SK-N-SH (cell line): ENCODE results near the gene FYCO1. TPM values are rescaled to one million over a fixed set of nuclear protein-coding genes. Genes with fewer than 3 reads are reported as not detected.

Source experiments
- CTCF ChIA-PET: fragments of 300-600, 350-600 bp; formaldehyde crosslinking; extraction: SDS; loops from one replicate; lab custom pipeline; 2021; lab: Yijun Ruan, JAX
- POLR2A ChIA-PET: fragments of 350-600 bp; sonication (Branson Sonifier 250); formaldehyde crosslinking; extraction: SDS; loops from one replicate; lab custom pipeline; 2020; ENCODE audit warnings: antibody characterized with exemption, inconsistent platforms; lab: Yijun Ruan, JAX
- DNase-seq: peaks from one replicate; pipeline ENCODE4 v3.0.0; 2012
- H2AFZ ChIP-seq: fragments of 200-600 bp; sonication (generic); 2 replicates; pipeline ENCODE4 v1.8.1; 2016; ENCODE audit warnings: antibody characterized with exemption, mild to moderate bottlenecking, low read depth
- H3F3A ChIP-seq: fragments of 200-600 bp; sonication (generic); replicated peaks from 2 replicates; pipeline ENCODE3; 2016; ENCODE audit warnings: antibody characterized with exemption, mild to moderate bottlenecking; ENCODE audit not compliant: insufficient read depth
- H3K27ac ChIP-seq, 2 experiments: fragments of 200-500 bp in 1 of 2; fragments of 200-600 bp in 1 of 2; sonication (Bioruptor generic) in 1 of 2; sonication (generic), shearing (Covaris generic) in 1 of 2; 2 replicates each; pipeline versions ENCODE4 v1.5.1 to v1.6.1; 2014 to 2016; ENCODE audit warnings: low read depth in 2 of 2, inconsistent platforms in 1 of 2, low read length in 1 of 2, mild to moderate bottlenecking in 1 of 2, mixed read lengths in 1 of 2
- H3K27me3 ChIP-seq: fragments of 200-600 bp; sonication (generic), shearing (Covaris generic); 2 replicates; pipeline ENCODE4 v1.6.1; 2016; ENCODE audit warnings: mixed run types; ENCODE audit not compliant: insufficient read depth
- H3K36me3 ChIP-seq, 2 experiments: fragments of 200-500 bp in 1 of 2; fragments of 200-600 bp in 1 of 2; sonication (Bioruptor generic) in 1 of 2; sonication (generic) in 1 of 2; replicated peaks in 1 of 2; 2 replicates each; pipeline versions ENCODE3 to v1.5.1; 2014 to 2016; ENCODE audit warnings: low read length in 1 of 2, mild to moderate bottlenecking in 1 of 2; ENCODE audit not compliant: insufficient read depth in 2 of 2, control insufficient read depth in 1 of 2
- H3K4me1 ChIP-seq, 2 experiments: fragments of 200-500 bp in 1 of 2; fragments of 200-600 bp in 1 of 2; sonication (Bioruptor generic) in 1 of 2; sonication (generic), shearing (Covaris generic) in 1 of 2; 2 replicates each; pipeline versions ENCODE4 v1.5.1 to v1.6.1; 2014 to 2016; ENCODE audit warnings: low read depth in 1 of 2, low read length in 1 of 2, mixed run types in 1 of 2; ENCODE audit not compliant: insufficient read depth in 2 of 2, control insufficient read depth in 1 of 2
- H3K4me2 ChIP-seq: fragments of 200-600 bp; sonication (generic), shearing (Covaris generic); 2 replicates; pipeline ENCODE4 v1.6.1; 2017; ENCODE audit warnings: mixed run types
- H3K4me3 ChIP-seq, 2 experiments: fragments of 200-500 bp in 1 of 2; fragments of 200-600 bp in 1 of 2; sonication (Bioruptor generic) in 1 of 2; sonication (generic), shearing (Covaris generic) in 1 of 2; 2 replicates each; pipeline versions ENCODE4 v1.5.1 to v1.8.1; 2014 to 2016; ENCODE audit warnings: low read depth in 2 of 2, inconsistent platforms in 1 of 2, low read length in 1 of 2, mild to moderate bottlenecking in 1 of 2, mixed read lengths in 1 of 2, moderate library complexity in 1 of 2
- H3K79me2 ChIP-seq: fragments of 200-600 bp; sonication (generic); 2 replicates; pipeline ENCODE4 v1.8.1; 2017; ENCODE audit warnings: mild to moderate bottlenecking; ENCODE audit not compliant: insufficient read depth
- H3K9ac ChIP-seq: fragments of 200-600 bp; sonication (generic); 2 replicates; pipeline ENCODE4 v1.6.1; 2017; ENCODE audit warnings: mixed run types
- H3K9me2 ChIP-seq: fragments of 200-600 bp; sonication (generic); 2 replicates; pipeline ENCODE4 v1.6.1; 2017; ENCODE audit warnings: mixed run types
- H3K9me3 ChIP-seq: fragments of 200-600 bp; sonication (generic); 2 replicates; pipeline ENCODE4 v1.6.1; 2017; ENCODE audit warnings: mixed run types, mild to moderate bottlenecking, moderate library complexity
- H4K20me1 ChIP-seq: fragments of 200-600 bp; sonication (generic); 2 replicates; pipeline ENCODE4 v1.6.1; 2017; ENCODE audit warnings: mild to moderate bottlenecking, mixed run types; ENCODE audit not compliant: insufficient read depth
- ELF1 ChIP-seq: IDR thresholded peaks from 2 replicates; pipeline ENCODE4 v1.4.0; 2012
- EP300 ChIP-seq, 2 experiments: IDR thresholded peaks; 2 replicates each; pipeline versions ENCODE4 v1.4.0 to v1.6.1; 2012; ENCODE audit warnings: borderline replicate concordance in 1 of 2, low read depth in 1 of 2, low read length in 1 of 2
- EZH2phosphoT487 ChIP-seq: fragments of 200-600 bp; sonication (generic); IDR thresholded peaks from 2 replicates; pipeline ENCODE4 v1.6.1; 2017; ENCODE audit warnings: low read depth, mixed run types, mild to moderate bottlenecking, antibody characterized with exemption, moderate library complexity, borderline replicate concordance
- FOSL2 ChIP-seq: IDR thresholded peaks from 2 replicates; pipeline ENCODE4 v1.4.0; 2012; ENCODE audit warnings: low read depth, mild to moderate bottlenecking, moderate library complexity, borderline replicate concordance
- FOXJ3 ChIP-seq: sonication (generic); formaldehyde crosslinking; IDR thresholded peaks from 2 replicates; pipeline ENCODE4 v1.5.1; 2020; ENCODE audit warnings: mild to moderate bottlenecking, missing genetic modification reagents
- GABPA ChIP-seq: IDR thresholded peaks from 2 replicates; pipeline ENCODE4 v1.4.0; 2012; ENCODE audit warnings: low read depth, mild to moderate bottlenecking
- GATA2 ChIP-seq: sonication (generic); formaldehyde crosslinking; IDR thresholded peaks from 2 replicates; pipeline ENCODE4 v1.5.0; 2020; ENCODE audit warnings: mild to moderate bottlenecking, missing genetic modification reagents
- JUND ChIP-seq: IDR thresholded peaks from 2 replicates; pipeline ENCODE4 v1.4.0; 2012
- MXI1 ChIP-seq: IDR thresholded peaks from 2 replicates; pipeline ENCODE4 v1.6.1; 2012; ENCODE audit warnings: mild to moderate bottlenecking, low read depth, low read length, improper control_type of control experiment
- NRF1 ChIP-seq: IDR thresholded peaks from 2 replicates; pipeline ENCODE4 v1.6.1; 2012; ENCODE audit warnings: low read depth, mild to moderate bottlenecking, low read length
- PBX3 ChIP-seq: IDR thresholded peaks from 2 replicates; pipeline ENCODE4; 2012
- POLR2AphosphoS5 ChIP-seq: IDR thresholded peaks from 2 replicates; pipeline ENCODE4 v1.6.1; 2012; ENCODE audit warnings: low read depth, low read length
- REST ChIP-seq: IDR thresholded peaks from 2 replicates; pipeline ENCODE4 v1.6.1; 2012; ENCODE audit warnings: mild to moderate bottlenecking, low read depth, low read length, moderate library complexity
- RFX5 ChIP-seq: IDR thresholded peaks from 2 replicates; pipeline ENCODE4 v1.6.1; 2012; ENCODE audit warnings: mild to moderate bottlenecking, improper control_type of control experiment, low read length
- SIN3A ChIP-seq: IDR thresholded peaks from 2 replicates; pipeline ENCODE4 v1.6.1; 2012; ENCODE audit warnings: low read depth, mild to moderate bottlenecking, low read length, moderate library complexity, borderline replicate concordance
- WGBS: methylation state at CpG from one replicate; pipeline ENCODE4 v1.1.6; 2017; ENCODE audit warnings: low lambda C conversion rate; 5-methylcytosine and 5-hydroxymethylcytosine counted together
- polyA plus RNA-seq, 3 experiments: library from polyadenylated mRNA; depleted of rRNA; stranded (reverse); fragments of >200 nt; gene quantifications; 2 replicates each; pipeline ENCODE4 v1.2.3, GENCODE V29; 2012

FYCO1 gene
- polyA plus RNA-seq, 1 of the 3 experiments (the other 2 are of a cell fraction), result 5.5 TPM

DNA sequence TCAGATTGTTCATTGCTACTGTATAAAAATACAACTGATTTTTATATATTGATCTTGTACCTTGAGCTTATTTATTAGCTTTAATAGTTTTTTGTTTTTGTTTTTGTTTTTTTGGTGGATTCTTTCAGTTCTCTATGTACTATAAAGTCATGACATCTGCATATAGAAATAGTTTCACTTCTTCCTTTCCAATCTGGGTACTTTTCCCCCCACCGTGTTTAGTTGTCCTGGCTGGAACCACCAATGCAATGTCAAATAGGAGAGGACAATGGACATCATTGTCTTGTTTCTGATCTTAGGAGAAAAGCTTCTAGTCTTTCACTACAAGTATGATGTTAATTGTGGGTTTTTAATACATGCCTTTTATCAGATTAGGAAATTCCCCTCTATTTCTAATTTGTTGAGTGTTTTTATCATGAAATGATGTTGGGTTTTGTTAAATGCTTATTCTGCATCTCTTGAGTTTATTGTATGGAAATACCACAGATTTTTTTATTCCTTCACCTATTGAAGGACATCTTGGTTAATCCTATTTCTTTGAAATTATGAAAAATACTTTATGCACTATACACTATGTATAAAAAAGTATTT is 34.4 kb upstream of the FYCO1 start:
- ChIA-PET CTCF (interaction anchor here (1.1 to 1.2 kb wide), 2 partner anchors 48 to 49 kb away, joined by 3 to 4 read pairs; no protein-coding TSS in a partner anchor), POLR2A (no interaction called here)
- TF ChIP-seq SIN3A (no peak), EP300 (IDR thresholded peaks at IDR 0.05; ENCODE audit: borderline replicate concordance in 1 of 2, low read depth in 1 of 2, low read length in 1 of 2) (no peak), RFX5 (no peak), EZH2phosphoT487 (no peak), GABPA (no peak), FOSL2 (no peak), REST (no peak), MXI1 (no peak), GATA2 (no peak), PBX3 (no peak), NRF1 (no peak), FOXJ3 (CRISPR knock-in tag) (no peak), POLR2AphosphoS5 (no peak), ELF1 (no peak), JUND (no peak)
- Histone ChIP-seq H3K4me3 (no peak overlapping the region), H3K27ac (no peak overlapping the region), H3K79me2 (no peaks in the 10 kb centered on the region), H2AFZ (no peak overlapping the region), H3K9ac (no peak overlapping the region), H3K4me2 (no peak overlapping the region), H3K9me2 (no peaks in the 10 kb centered on the region), H3K27me3 (peaks cover 6% of the 10 kb centered on the region; the same call in 1 of the 2 replicates), H3F3A (no peaks in the 10 kb centered on the region), H3K36me3 (no peaks in the 10 kb centered on the region), H3K4me1 (no peaks in the 10 kb centered on the region), H4K20me1 (no peaks in the 10 kb centered on the region), H3K9me3 (no peaks in the 10 kb centered on the region)
- DNase-seq, result no peak
- WGBS, result 22% methylated on average over 1 of the region's 1 CpG
